HuH-7.5 (cell line): Measurements from ENCODE around the gene PIGW.
A peak's percentile ranks its signal among the peaks of the same experiment; 100 is the strongest.

Experiments
- DNase-seq: peaks from one replicate; pipeline ENCODE4 v3.0.0; 2011; ENCODE audit warnings: low spot score

Gene PIGW

DNA sequence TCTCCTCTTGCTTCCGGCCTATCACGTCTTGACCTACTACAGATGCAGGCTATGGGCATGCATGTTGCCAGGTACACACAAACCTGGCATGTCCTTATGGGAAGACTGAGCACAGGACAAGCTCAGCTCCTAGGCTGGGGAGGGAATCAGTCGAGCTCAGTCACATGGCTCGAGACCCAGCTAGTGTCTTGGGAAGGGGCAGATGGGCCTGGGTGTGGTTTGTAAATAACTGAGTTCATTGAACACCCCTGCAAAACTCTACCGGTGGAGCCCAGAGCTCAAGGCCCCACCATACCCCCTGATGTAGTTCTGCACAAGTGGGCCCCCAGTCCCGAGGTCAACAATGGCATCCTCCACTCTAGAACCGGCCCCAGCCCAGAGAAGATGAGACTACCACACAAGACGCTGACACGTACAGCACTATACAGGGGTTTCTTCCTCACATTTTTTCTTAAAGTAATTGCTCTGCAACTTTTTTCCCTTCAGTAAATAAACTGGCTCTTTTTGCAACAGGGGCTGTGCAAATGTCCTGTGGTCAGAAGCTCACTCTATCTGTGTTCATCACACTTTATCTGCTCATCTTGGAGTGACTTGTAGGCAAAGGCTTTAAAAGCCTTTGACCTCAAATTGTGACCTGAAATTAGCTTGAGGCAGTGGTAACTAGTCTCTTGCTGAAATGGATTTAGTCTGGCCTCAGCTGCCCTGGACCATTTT lies 25.4 kb upstream of the PIGW start:
- DNase-seq: no peak

GRCh38 chr17:36510636-36511035 lies 24.2 kb upstream of the PIGW start:
- DNase-seq: no peak

DNA sequence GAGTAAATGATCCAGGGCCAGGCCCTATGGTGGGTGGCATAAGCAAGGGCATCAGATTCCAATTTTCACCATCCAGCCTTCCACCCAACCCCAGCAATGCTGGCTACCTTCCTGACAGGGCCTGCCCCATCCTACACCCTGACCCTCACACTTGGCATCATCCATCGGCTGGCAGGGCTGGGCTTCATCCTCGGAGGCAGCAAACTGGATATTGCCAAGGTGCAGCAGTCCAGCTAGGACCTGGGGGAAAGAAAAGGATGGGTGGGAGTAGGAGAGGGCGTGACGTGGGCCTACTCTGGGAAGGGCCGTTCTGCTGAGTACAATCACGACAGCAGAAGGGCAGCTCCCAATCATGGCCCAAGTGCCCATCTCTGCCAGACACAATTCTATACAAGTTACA lies 23.6 kb upstream of the PIGW start:
- DNase-seq: no peak

DNA sequence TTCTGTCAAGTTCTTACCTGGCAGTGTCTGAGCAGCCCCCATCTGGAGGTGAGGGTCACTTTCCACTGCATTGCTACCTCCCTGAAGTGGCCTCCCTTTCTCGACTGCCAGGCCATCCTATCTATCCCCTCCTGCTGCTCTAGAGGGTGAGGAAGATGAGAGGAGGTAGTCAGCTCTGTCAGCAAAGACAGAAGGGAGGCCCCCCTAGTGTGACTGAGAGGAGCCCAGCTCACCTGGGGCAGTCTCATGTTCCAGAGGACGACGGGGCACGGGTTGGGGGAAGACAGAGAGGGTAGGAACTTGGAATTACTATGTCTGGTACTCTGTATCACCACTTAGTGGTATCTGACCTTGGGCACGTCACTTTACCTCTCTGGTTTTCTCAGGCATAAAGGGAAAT lies 22.1 kb upstream of the PIGW start:
- no peak for DNase-seq

DNA sequence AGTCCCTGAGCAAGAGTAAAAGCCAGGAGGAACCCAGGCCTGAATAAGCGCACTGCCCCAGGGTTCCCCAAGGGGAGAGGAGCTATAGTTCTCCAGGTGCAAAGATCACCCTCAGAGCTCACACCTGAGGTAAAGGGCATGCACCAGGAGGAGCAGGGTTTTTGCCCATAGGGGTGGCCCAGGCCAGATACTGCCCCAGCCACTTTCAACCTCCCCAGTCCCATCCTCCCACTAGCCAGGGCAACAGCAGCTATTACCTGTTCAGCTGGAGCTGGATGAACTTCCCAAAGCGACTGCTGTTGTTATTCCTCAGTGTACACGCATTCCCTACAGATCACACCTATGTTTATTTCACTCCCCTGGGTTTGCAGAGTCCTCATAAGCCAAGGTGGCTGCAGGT lies 19.9 kb upstream of the PIGW start:
- DNase-seq: no peak

- no peak for DNase-seq
Observed at GRCh38 chr17:36515837-36516236, 18.9 kb upstream of the PIGW start.

- no peak for DNase-seq
Observed at GRCh38 chr17:36523113-36523512, 11.7 kb upstream of the PIGW start.

GRCh38 chr17:36524428-36524876 lies 10.3 kb upstream of the PIGW start:
- no peak for DNase-seq

DNA sequence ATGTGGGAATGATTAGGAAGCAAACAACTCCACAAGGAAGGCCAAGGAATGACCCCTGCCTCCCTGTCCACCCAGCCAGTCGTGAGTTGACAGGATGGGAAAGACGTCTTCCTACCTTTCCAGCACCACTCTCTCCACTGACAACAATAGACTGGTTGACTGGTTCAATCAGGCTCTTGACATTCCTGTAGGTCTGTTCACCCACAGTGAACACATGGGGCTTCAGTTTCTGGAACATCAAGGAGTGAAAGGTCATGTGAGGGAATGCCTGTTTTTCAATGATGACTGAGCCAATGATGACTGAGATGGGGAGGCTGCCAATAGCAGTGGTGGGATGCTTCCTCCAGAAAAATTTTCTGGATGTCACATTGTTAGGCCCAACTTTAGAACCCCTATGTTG lies 9.7 kb upstream of the PIGW start:
- no peak for DNase-seq

DNA sequence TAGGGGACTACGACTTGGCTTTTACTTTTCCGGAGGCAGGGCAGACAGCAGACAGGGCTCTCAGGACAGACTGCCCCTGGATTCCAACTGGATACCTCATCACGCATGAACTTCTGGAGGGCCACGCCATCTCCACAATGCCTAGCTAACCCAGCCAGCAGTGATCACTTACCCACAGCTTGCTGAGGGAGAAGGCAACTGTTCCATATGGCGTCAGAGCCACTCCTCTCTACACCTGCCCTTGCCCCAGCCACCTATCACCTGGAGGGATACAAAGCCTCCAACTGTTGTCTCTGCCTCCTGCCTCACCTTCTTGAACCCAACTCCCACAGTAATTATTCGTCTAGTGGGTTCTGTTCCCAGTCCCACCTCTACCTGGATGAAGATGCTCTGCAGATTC lies 8.9 kb upstream of the PIGW start:
- no peak for DNase-seq

DNA sequence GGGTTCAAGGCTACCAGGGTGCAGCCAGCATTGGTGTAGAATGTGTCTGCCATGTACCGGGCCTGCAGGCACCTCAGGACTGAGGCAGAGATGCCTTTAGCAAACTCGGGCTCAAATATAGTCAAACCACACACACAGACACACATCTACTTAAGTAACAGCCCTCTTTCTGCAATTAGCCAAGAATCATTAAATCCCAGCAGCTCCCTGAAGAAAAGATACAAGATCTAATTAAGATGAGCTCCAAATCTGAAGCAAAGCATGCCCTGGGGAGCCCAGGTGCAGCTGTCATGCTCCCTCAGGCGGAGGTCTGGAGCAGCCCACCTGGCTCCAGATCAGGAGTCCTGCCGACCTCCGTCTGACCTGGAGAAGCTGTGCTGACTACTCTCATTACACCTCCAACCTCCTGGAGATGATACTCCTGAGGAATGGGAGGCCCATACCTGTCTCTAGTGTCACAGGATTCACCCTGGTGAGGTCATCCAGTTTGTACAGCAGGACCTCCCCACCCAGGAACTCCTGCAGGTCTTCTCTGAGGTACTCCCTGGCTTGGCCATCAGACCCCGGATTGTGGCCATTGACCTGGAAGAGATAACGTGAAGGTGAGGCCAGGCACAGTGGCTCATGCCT lies 7.1 kb upstream of the PIGW start:
- DNase-seq: no peak

GRCh38 chr17:36529121-36529520 lies 5.7 kb upstream of the PIGW start:
- no peak for DNase-seq

DNA sequence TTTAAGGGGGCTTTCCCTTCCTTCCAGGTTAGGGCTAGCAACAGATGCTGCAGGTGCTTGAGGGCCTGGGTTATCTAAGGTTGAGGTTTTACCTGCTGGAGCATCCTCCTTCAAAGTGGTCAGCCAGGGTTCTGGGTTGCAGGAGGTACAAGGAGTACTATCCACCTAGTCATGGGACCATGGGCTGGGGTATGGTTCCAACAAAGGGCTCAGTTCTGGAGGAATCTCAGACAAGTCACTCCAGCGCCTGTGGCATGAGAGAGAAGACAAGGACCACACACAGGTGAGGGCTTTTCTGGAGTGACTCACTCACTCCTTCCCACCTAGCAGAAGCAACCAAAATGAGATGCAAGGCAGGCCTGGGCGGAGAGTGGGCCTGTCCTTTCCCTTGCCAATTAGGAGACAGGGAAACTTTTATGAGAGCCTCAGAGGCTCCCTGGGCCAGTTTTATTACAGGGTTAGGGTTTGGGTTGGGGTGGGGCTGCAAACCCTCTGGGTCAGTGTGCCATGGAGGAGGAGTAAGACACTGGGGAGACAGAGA lies 2.3 kb upstream of the PIGW start:
- no peak for DNase-seq

GRCh38 chr17:36533935-36534839 lies 600 bp upstream of the PIGW start:
- peak; percentile 64 for DNase-seq

DNA sequence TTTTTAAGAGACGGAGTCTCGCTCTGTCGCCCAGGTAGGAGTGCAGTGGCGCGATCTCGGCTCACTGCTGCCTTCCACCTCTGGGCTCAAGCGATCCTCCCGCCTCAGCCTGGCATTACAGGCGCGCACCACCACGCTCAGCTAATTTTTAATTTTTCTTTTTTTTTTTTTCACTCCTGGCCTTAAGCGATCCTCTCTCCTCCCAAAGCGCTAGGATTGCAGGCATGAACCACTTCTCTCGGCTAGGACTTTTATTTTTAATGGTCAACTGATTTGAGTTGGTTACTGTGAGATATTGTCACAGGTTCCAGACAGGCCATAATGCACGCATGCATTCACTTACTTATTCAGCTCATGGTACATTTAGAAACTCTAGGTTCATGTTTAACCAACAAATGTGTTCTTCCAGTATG lies 888 bp downstream of the PIGW start:
- no peak for DNase-seq

DNA sequence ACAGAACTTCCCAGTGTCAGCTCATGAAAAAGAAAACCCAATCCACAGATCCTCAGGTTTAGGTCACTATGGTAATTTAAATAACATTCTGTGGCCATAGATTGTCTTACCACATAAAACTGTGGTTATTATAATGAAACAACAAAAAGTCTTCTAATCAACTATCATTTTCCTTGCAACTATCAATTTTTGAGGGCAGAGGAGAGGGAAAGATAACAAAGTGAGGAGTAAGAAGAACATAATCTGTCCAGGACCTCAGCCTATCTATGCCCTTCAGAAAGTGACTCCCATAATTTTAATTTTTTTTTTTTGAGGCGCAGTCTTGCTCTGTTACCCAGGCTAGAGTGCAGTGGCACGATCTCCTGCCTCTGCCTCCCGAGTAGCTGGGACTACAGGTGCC lies 5.9 kb downstream of the PIGW start:
- no peak for DNase-seq

DNA sequence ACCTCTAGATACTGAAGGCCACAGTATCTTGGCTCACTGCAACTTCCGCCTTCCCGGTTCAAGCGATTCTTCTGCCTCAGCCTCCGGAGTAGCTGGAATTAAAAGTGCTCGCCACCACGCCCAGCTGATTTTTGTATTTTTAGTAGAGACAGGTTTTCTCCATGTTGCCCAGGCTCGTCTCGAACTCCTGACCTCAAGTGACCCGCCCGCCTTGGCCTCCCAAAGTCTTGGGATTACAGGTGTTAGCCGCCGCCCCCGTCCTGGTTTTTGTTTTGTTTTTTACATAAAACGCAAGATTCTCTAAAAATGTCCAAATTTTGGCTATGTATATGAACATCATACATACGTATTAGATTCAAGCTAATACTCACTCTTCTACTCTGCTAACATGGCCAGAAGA lies 8.0 kb downstream of the PIGW start:
- DNase-seq: no peak

DNA sequence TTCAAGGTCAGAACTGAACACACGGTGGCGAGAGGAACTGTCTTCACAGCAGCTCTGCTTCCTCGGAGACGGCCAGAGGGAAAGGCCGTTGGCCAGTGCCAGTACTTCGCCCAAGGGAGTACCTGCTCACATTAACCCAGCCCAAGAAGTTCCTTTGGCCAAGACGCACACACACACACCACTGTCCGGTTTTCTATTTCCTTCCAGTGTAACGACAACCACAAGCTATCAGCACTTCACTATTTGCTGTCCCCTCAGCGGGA lies 9.2 kb downstream of the PIGW start:
- no peak for DNase-seq

- DNase-seq: peak; percentile 65
Observed at GRCh38 chr17:36544307-36545076, 9.7 kb downstream of the PIGW start, which contains the start of gene GGNBP2. Gene GGNBP2, plus strand, starts transcription at chr17:36544919. Its CDS starts 806 bp downstream, at chr17:36545725.

- no peak for DNase-seq
Observed at GRCh38 chr17:36545077-36545464, 10.3 kb downstream of the PIGW start.

- peak; percentile 87 for DNase-seq
Observed at GRCh38 chr17:36545465-36546417, 11.0 kb downstream of the PIGW start.
